Kidney epithelial cell (primary cell): ENCODE measurements around the gene CARMIL1. TPM values are rescaled to one million over a fixed set of nuclear protein-coding genes. Genes with fewer than 3 reads are reported as not detected.

Experiments
- DNase-seq: peaks from one replicate; pipeline ENCODE4 v3.0.0-alpha.2; 2010; ENCODE audit warnings: low read depth
- H3K27me3 ChIP-seq: 2 replicates; pipeline ENCODE4 v1.6.0; 2011; ENCODE audit warnings: low read length; ENCODE audit not compliant: control insufficient read depth, insufficient read depth
- H3K36me3 ChIP-seq: 2 replicates; pipeline ENCODE4 v1.5.1; 2011; ENCODE audit warnings: low read length; ENCODE audit not compliant: control insufficient read depth, insufficient read depth
- H3K4me3 ChIP-seq: 2 replicates; pipeline ENCODE4 v1.5.1; 2011; ENCODE audit warnings: low read depth, mild to moderate bottlenecking, control low read depth, low read length
- total RNA-seq: library from RNA; depleted of rRNA; stranded (reverse); fragments of >200 nt; gene quantifications from 2 replicates; pipeline ENCODE4 v1.2.3, GENCODE V29; 2015
- TF ChIP-seq, protein P1 (sequence below): IDR thresholded peaks from 2 replicates; pipeline ENCODE4 v1.5.1; 2011; ENCODE audit warnings: mild to moderate bottlenecking, moderate library complexity, low read length, control low read depth, inconsistent platforms; ENCODE audit not compliant: insufficient read depth, poor library complexity, severe bottlenecking

The CARMIL1 gene
- total RNA-seq, 1 donor from 2014 or later, result 14.7 TPM

DNA sequence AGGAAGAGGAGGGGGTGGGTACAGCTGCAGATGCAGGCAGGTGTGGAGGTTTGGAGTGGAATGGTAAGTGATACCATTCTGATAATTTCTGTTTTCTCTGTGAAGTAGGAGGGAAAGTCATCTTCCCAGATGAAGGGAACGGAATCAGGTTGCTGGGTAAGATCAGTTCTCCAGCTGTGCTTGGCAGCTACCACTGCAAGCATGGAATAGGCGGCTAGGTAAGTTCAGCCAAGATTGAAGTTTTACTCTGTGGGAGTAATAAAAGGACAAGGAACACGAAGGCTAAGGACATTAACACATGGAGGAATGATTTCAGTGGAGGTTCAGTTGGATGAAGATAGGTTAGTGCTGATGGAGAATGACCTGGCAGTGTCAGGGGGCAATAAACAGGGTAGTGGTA is 128.3 kb downstream of the CARMIL1 start:
- TF ChIP-seq, protein P1, sequence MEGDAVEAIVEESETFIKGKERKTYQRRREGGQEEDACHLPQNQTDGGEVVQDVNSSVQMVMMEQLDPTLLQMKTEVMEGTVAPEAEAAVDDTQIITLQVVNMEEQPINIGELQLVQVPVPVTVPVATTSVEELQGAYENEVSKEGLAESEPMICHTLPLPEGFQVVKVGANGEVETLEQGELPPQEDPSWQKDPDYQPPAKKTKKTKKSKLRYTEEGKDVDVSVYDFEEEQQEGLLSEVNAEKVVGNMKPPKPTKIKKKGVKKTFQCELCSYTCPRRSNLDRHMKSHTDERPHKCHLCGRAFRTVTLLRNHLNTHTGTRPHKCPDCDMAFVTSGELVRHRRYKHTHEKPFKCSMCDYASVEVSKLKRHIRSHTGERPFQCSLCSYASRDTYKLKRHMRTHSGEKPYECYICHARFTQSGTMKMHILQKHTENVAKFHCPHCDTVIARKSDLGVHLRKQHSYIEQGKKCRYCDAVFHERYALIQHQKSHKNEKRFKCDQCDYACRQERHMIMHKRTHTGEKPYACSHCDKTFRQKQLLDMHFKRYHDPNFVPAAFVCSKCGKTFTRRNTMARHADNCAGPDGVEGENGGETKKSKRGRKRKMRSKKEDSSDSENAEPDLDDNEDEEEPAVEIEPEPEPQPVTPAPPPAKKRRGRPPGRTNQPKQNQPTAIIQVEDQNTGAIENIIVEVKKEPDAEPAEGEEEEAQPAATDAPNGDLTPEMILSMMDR, result no peak
- Histone ChIP-seq H3K27me3 (no peaks in the 10 kb centered on the region), H3K4me3 (no peak overlapping the region), H3K36me3 (no peaks in the 10 kb centered on the region)
- DNase-seq, result no peak

DNA sequence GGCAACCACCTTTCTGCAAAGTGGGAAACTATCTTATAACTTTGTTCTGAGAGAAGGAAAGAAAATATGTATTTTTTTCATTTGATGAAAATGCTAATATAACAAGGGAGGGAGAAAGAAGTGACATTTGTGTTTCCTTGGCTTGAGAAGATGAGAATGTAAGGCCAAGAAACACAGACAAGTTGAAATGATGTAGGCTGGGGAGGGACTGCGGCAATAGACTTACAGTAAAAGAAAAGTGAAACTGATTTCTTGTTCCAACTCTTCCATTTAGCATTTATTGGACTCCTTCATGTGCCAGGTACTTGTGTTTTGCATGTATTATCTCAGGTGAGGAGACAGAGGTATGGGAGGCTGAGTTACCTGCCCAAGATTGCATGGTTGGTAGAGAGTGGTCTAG is 130.9 kb downstream of the CARMIL1 start:
- DNase-seq, result no peak
- Histone ChIP-seq H3K4me3 (no peak overlapping the region), H3K36me3 (no peaks in the 10 kb centered on the region), H3K27me3 (no peaks in the 10 kb centered on the region)
- TF ChIP-seq, protein P1, result no peak

GRCh38 chr6:25411316-25411950 is 132.3 kb downstream of the CARMIL1 start:
- no peaks in the 10 kb centered on the region for H3K36me3 ChIP-seq
- no peak overlapping the region for H3K4me3 ChIP-seq
- no peak for DNase-seq
- no peaks in the 10 kb centered on the region for H3K27me3 ChIP-seq
- TF ChIP-seq, protein P1, result no peak

DNA sequence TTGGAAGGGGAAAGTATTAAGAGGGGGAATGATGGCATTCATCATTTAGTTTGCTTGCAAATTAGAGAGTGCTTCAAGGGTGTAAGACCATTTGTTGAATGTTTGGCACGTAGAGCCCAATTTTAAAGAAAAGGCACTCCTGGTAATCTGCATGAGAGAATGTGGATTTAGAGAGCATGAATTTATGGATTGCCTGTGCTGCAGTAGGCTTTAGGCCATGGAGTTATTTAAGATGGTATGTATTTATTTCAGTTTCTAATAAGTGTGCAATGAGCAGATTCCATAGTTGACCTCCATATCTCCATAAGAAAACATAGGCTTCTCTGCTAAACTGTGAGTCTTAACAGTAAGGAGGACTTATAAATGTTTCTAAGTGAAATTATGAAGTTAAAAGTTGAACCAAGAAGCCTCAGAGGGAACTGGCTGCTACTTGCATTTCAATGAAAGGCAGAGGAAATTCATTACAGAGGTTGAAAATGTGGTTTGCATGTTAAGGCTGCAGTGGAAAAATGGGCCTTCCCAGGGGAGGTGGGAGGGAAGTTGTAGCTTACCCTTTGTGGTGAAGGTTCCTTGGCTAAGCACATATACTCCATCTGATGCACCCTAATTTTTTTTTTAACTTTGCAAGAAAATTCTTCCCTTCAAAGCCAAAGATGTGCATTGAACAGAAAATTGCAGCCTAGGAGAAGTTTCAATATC is 134.2 kb downstream of the CARMIL1 start:
- TF ChIP-seq, protein P1, result no peak
- Histone ChIP-seq H3K4me3 (no peak overlapping the region), H3K27me3 (no peaks in the 10 kb centered on the region), H3K36me3 (no peaks in the 10 kb centered on the region)
- no peak for DNase-seq

- TF ChIP-seq, protein P1, result no peak
- DNase-seq, result no peak
- Histone ChIP-seq H3K36me3 (no peaks in the 10 kb centered on the region), H3K27me3 (no peaks in the 10 kb centered on the region), H3K4me3 (no peak overlapping the region)
Measured at GRCh38 chr6:25414168-25414567, 135.0 kb downstream of the CARMIL1 start.
